Thoracic aorta (tissue), 2 donors: ENCODE results near the gene USP43. TPM values are rescaled to one million over a fixed set of nuclear protein-coding genes. Genes with fewer than 3 reads are reported as not detected.
A peak's percentile ranks its signal among the peaks of the same experiment; 100 is the strongest.
"Not testable (repeated sequence)": the region's sequence is repeated elsewhere in the genome, so short reads cannot be mapped to it uniquely, and the experiment has no call there.

Experiments used
- ATAC-seq: fragments of 150-250 bp; one replicate; pipeline ENCODE4 v1.8.0; 2017; ENCODE audit warnings: low read depth; ENCODE audit not compliant: insufficient number of reproducible peaks, low FRiP score
- DNase-seq: peaks from one replicate; pipeline ENCODE4 v3.0.0-alpha.2; 2020; ENCODE audit warnings: low spot score
- H3K27ac ChIP-seq, 2 donors: fragments of 200-600 bp; sonication (generic); 1 replicate in 1 of 2; 2 replicates in 1 of 2; pipeline ENCODE4 v1.5.1; 2016; ENCODE audit warnings: mild to moderate bottlenecking in 2 of 2, moderate library complexity in 2 of 2
- H3K27me3 ChIP-seq: fragments of 200-600 bp; sonication (generic); replicated peaks from 2 replicates; pipeline ENCODE4 v1.6.0; 2016; ENCODE audit warnings: mild to moderate bottlenecking; ENCODE audit not compliant: insufficient read depth
- H3K36me3 ChIP-seq: fragments of 200-600 bp; sonication (generic); one replicate; pipeline ENCODE4 v1.5.1; 2016
- H3K4me1 ChIP-seq, 2 donors: fragments of 200-600 bp; sonication (generic); 1 replicate in 1 of 2; 2 replicates in 1 of 2; pipeline versions ENCODE4 v1.5.1 to v1.6.0; 2016; ENCODE audit warnings: low read depth in 2 of 2, mild to moderate bottlenecking in 1 of 2; ENCODE audit not compliant: control insufficient read depth in 1 of 2
- H3K4me3 ChIP-seq: fragments of 200-600 bp; sonication (generic); 2 replicates; pipeline ENCODE4 v1.5.1; 2016; ENCODE audit warnings: mild to moderate bottlenecking
- H3K9me3 ChIP-seq: fragments of 200-600 bp; sonication (generic); 2 replicates; pipeline ENCODE4 v1.5.1; 2016
- total RNA-seq, 2 donors: library from RNA; depleted of rRNA; stranded (reverse); fragments of >200 nt; gene quantifications; one replicate each; pipeline versions ENCODE4 v1.1.0 to v1.2.3, GENCODE V29; 2016
- TF ChIP-seq, protein P1 (sequence below): fragments of 200-600 bp; sonication (generic); IDR thresholded peaks from one replicate; pipeline ENCODE4 v1.5.1; 2019; ENCODE audit warnings: antibody characterized with exemption

USP43 gene, protein sequence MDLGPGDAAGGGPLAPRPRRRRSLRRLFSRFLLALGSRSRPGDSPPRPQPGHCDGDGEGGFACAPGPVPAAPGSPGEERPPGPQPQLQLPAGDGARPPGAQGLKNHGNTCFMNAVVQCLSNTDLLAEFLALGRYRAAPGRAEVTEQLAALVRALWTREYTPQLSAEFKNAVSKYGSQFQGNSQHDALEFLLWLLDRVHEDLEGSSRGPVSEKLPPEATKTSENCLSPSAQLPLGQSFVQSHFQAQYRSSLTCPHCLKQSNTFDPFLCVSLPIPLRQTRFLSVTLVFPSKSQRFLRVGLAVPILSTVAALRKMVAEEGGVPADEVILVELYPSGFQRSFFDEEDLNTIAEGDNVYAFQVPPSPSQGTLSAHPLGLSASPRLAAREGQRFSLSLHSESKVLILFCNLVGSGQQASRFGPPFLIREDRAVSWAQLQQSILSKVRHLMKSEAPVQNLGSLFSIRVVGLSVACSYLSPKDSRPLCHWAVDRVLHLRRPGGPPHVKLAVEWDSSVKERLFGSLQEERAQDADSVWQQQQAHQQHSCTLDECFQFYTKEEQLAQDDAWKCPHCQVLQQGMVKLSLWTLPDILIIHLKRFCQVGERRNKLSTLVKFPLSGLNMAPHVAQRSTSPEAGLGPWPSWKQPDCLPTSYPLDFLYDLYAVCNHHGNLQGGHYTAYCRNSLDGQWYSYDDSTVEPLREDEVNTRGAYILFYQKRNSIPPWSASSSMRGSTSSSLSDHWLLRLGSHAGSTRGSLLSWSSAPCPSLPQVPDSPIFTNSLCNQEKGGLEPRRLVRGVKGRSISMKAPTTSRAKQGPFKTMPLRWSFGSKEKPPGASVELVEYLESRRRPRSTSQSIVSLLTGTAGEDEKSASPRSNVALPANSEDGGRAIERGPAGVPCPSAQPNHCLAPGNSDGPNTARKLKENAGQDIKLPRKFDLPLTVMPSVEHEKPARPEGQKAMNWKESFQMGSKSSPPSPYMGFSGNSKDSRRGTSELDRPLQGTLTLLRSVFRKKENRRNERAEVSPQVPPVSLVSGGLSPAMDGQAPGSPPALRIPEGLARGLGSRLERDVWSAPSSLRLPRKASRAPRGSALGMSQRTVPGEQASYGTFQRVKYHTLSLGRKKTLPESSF
- under 1 TPM in 1 of 2 donors, not detected in 1; 0.21 TPM for total RNA-seq

GRCh38 chr17:9644910-9645751 lies at the start of gene USP43:
Gene USP43, plus strand, starts transcription at chr17:9645517. Its CDS starts 116 bp downstream, at chr17:9645633.
- Histone ChIP-seq H3K4me1 (peaks cover 12 to 21% of the 10 kb centered on the region in 2 donors), H3K4me3 (peak within 1 kb of the TSS; percentile 66), H3K27ac (no peak within 1 kb of the TSS), H3K27me3 (peaks cover 6% of the 10 kb centered on the region), H3K9me3 (no peaks in the 10 kb centered on the region), H3K36me3 (no peaks in the 10 kb centered on the region)
- ATAC-seq (no peak), DNase-seq (no peak)
- TF ChIP-seq, protein P1, sequence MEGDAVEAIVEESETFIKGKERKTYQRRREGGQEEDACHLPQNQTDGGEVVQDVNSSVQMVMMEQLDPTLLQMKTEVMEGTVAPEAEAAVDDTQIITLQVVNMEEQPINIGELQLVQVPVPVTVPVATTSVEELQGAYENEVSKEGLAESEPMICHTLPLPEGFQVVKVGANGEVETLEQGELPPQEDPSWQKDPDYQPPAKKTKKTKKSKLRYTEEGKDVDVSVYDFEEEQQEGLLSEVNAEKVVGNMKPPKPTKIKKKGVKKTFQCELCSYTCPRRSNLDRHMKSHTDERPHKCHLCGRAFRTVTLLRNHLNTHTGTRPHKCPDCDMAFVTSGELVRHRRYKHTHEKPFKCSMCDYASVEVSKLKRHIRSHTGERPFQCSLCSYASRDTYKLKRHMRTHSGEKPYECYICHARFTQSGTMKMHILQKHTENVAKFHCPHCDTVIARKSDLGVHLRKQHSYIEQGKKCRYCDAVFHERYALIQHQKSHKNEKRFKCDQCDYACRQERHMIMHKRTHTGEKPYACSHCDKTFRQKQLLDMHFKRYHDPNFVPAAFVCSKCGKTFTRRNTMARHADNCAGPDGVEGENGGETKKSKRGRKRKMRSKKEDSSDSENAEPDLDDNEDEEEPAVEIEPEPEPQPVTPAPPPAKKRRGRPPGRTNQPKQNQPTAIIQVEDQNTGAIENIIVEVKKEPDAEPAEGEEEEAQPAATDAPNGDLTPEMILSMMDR: no peak

DNA sequence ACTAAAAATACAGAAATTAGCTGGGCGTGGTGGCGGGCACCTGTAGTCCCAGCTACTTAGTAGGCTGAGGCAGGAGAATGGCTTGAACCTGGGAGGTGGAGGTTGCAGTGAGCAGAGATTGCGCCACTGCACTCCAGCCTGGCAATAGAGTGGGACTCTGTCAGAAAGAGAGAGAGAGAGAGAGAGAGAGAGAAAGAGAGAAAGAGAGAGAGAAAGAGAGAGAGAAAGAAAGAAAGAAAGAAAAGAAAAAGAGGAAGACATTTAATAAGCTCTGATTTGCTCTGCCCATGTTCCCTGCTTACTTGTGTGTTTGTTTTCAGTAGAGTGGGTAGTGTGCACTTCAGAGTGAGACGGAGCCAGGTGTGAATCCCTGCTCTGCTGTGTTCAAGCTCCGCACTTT lies 47.7 kb upstream of the USP43 start:
- not testable (repeated sequence) for H3K36me3 ChIP-seq, ATAC-seq, H3K4me3 ChIP-seq, H3K27me3 ChIP-seq, DNase-seq, H3K9me3 ChIP-seq, H3K4me1 ChIP-seq, H3K27ac ChIP-seq

DNA sequence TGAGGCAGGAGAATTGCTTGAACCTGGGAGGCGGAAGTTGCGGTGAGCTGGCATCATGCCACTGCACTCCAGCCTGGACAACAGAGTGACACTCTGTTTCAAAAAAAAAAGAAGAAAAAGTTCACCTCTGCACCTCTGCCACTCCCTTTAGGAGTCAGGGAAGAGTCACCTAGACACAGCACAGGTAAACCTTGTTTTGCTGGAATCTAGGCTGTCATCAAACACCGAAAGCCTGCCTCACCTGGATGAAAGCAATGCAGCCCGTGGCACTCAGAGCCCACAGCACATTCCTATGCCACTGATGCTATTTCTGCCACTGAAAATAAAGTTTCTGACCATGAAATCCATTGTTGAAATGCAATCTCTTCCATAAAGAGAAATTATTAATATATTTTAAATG lies 46.7 kb upstream of the USP43 start:
- Histone ChIP-seq H3K27ac (no peak overlapping the region), H3K4me1 (no peaks in the 10 kb centered on the region), H3K9me3 (no peaks in the 10 kb centered on the region), H3K27me3 (no peaks in the 10 kb centered on the region), H3K36me3 (no peaks in the 10 kb centered on the region), H3K4me3 (no peak overlapping the region)
- DNase-seq (no peak), ATAC-seq (no peak)
- TF ChIP-seq, protein P1: no peak

DNA sequence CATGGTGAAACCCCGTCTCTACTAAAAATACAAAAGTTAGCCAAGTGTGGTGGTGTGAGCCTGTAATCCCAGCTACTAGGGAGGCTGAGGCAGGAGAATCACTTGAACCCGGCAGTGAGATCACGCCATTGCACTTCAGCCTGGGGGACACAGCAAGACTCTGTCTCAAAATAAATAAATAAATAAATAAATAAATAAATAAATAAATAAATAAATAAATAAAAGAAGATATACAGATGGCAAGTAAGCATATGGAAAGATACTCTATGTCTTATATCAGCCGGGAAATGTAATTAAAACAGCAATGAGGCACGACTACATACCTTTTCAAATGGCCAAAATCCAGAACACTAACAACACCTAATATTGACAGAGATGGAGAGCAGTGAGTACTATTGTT lies 40.7 kb upstream of the USP43 start:
- H3K27me3 ChIP-seq, ATAC-seq, DNase-seq, H3K36me3 ChIP-seq, H3K4me1 ChIP-seq, H3K4me3 ChIP-seq, H3K9me3 ChIP-seq, H3K27ac ChIP-seq: not testable (repeated sequence)

- ATAC-seq (no peak), DNase-seq (no peak)
- no peaks in the 10 kb centered on the region for H3K27me3 ChIP-seq
- H3K36me3 ChIP-seq: no peaks in the 10 kb centered on the region
- H3K4me1 ChIP-seq: no peaks in the 10 kb centered on the region
- no peak overlapping the region for H3K27ac ChIP-seq
- TF ChIP-seq, protein P1: no peak
- no peak overlapping the region for H3K4me3 ChIP-seq
- no peaks in the 10 kb centered on the region for H3K9me3 ChIP-seq
Observed at GRCh38 chr17:9606453-9606852, 38.9 kb upstream of the USP43 start.

GRCh38 chr17:9607058-9607457 lies 38.3 kb upstream of the USP43 start:
- not testable (repeated sequence) for ATAC-seq, H3K9me3 ChIP-seq, DNase-seq, H3K36me3 ChIP-seq, H3K27me3 ChIP-seq, H3K4me1 ChIP-seq, H3K27ac ChIP-seq, H3K4me3 ChIP-seq
